Measurements from ENCODE around the gene TYW1B. TPM values are rescaled to one million over a fixed set of nuclear protein-coding genes. Genes with fewer than 3 reads are reported as not detected.
"Not testable (repeated sequence)": the region's sequence is repeated elsewhere in the genome, so short reads cannot be mapped to it uniquely, and the experiment has no call there.

Gene TYW1B
- total RNA-seq, 1 experiment from 2014 or later = 2.6 TPM

GRCh38 chr7:72710983-72711382, 117.0 kb downstream of the TYW1B start:
- intact Hi-C loops (cut with micrococcal nuclease; ENCODE audit: unreplicated experiment) = no loop called here
- Histone ChIP-seq H3K27me3 (replicated peaks; ENCODE audit: insufficient read depth, low read depth, low read length, poor library complexity) (no peaks in the 10 kb centered on the region), H3K9me3 (ENCODE audit: low read depth, low read length, poor library complexity, severe bottlenecking) (no peaks in the 10 kb centered on the region), H3K4me3 (ENCODE audit: low read depth, low read length, poor library complexity, severe bottlenecking) (no peak overlapping the region), H3K36me3 (ENCODE audit: insufficient read depth, low read length, poor library complexity, severe bottlenecking) (no peaks in the 10 kb centered on the region), H3K27ac (ENCODE audit: low read depth, low read length, poor library complexity, severe bottlenecking) (no peak overlapping the region), H3K4me1 (ENCODE audit: insufficient read depth, low read length, poor library complexity, severe bottlenecking) (no peaks in the 10 kb centered on the region)
- ChIA-PET CTCF (no interaction called here), POLR2A (ENCODE audit: low non-redundant PET) (no interaction called here)
- DNase-seq (ENCODE audit: low spot score) = no peak
- TF ChIP-seq EZH2 (IDR thresholded peaks at IDR 0.05; ENCODE audit: borderline replicate concordance, low read depth, low read length, poor library complexity, severe bottlenecking) = no peak
- TF ChIP-seq, protein P1, sequence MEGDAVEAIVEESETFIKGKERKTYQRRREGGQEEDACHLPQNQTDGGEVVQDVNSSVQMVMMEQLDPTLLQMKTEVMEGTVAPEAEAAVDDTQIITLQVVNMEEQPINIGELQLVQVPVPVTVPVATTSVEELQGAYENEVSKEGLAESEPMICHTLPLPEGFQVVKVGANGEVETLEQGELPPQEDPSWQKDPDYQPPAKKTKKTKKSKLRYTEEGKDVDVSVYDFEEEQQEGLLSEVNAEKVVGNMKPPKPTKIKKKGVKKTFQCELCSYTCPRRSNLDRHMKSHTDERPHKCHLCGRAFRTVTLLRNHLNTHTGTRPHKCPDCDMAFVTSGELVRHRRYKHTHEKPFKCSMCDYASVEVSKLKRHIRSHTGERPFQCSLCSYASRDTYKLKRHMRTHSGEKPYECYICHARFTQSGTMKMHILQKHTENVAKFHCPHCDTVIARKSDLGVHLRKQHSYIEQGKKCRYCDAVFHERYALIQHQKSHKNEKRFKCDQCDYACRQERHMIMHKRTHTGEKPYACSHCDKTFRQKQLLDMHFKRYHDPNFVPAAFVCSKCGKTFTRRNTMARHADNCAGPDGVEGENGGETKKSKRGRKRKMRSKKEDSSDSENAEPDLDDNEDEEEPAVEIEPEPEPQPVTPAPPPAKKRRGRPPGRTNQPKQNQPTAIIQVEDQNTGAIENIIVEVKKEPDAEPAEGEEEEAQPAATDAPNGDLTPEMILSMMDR (conservative IDR thresholded peaks at IDR 0.05; ENCODE audit: low read depth, low read length) = no peak
- BruUV-seq (replicated peaks) = no TSS peak

GRCh38 chr7:72709909-72710308, 118.1 kb downstream of the TYW1B start:
- TF ChIP-seq, protein P1 (conservative IDR thresholded peaks at IDR 0.05; ENCODE audit: low read depth, low read length) = no peak
- TF ChIP-seq EZH2 (IDR thresholded peaks at IDR 0.05; ENCODE audit: borderline replicate concordance, low read depth, low read length, poor library complexity, severe bottlenecking) = no peak
- H3K27me3 ChIP-seq (replicated peaks; ENCODE audit: insufficient read depth, low read depth, low read length, poor library complexity) = no peaks in the 10 kb centered on the region
- no TSS peak for BruUV-seq (replicated peaks)
- ChIA-PET CTCF (no interaction called here), POLR2A (ENCODE audit: low non-redundant PET) (no interaction called here)
- no peaks in the 10 kb centered on the region for H3K4me1 ChIP-seq (ENCODE audit: insufficient read depth, low read length, poor library complexity, severe bottlenecking)
- no peaks in the 10 kb centered on the region for H3K9me3 ChIP-seq (ENCODE audit: low read depth, low read length, poor library complexity, severe bottlenecking)
- no peaks in the 10 kb centered on the region for H3K36me3 ChIP-seq (ENCODE audit: insufficient read depth, low read length, poor library complexity, severe bottlenecking)
- no peak for DNase-seq (ENCODE audit: low spot score)
- intact Hi-C loops (cut with micrococcal nuclease; ENCODE audit: unreplicated experiment) = no loop called here
- no peak overlapping the region for H3K4me3 ChIP-seq (ENCODE audit: low read depth, low read length, poor library complexity, severe bottlenecking)
- no peak overlapping the region for H3K27ac ChIP-seq (ENCODE audit: low read depth, low read length, poor library complexity, severe bottlenecking)

- POLR2A ChIA-PET (ENCODE audit: low non-redundant PET); intact Hi-C loops (cut with micrococcal nuclease; ENCODE audit: unreplicated experiment); CTCF ChIA-PET; H3K4me1 ChIP-seq (ENCODE audit: insufficient read depth, low read length, poor library complexity, severe bottlenecking); BruUV-seq (replicated peaks); H3K4me3 ChIP-seq (ENCODE audit: low read depth, low read length, poor library complexity, severe bottlenecking); H3K27me3 ChIP-seq (replicated peaks; ENCODE audit: insufficient read depth, low read depth, low read length, poor library complexity); DNase-seq (ENCODE audit: low spot score); H3K27ac ChIP-seq (ENCODE audit: low read depth, low read length, poor library complexity, severe bottlenecking); H3K36me3 ChIP-seq (ENCODE audit: insufficient read depth, low read length, poor library complexity, severe bottlenecking); H3K9me3 ChIP-seq (ENCODE audit: low read depth, low read length, poor library complexity, severe bottlenecking): not testable (repeated sequence)
These were observed 119.5 kb downstream of the TYW1B start for GRCh38 chr7:72708371-72709050.

GRCh38 chr7:72706521-72706920, 121.5 kb downstream of the TYW1B start:
- CTCF ChIA-PET = no interaction called here

GRCh38 chr7:72705693-72706092, 122.3 kb downstream of the TYW1B start:
- CTCF ChIA-PET; H3K27ac ChIP-seq (ENCODE audit: low read depth, low read length, poor library complexity, severe bottlenecking); H3K9me3 ChIP-seq (ENCODE audit: low read depth, low read length, poor library complexity, severe bottlenecking); intact Hi-C loops (cut with micrococcal nuclease; ENCODE audit: unreplicated experiment); POLR2A ChIA-PET (ENCODE audit: low non-redundant PET); BruUV-seq (replicated peaks); DNase-seq (ENCODE audit: low spot score); H3K4me3 ChIP-seq (ENCODE audit: low read depth, low read length, poor library complexity, severe bottlenecking); H3K36me3 ChIP-seq (ENCODE audit: insufficient read depth, low read length, poor library complexity, severe bottlenecking); H3K4me1 ChIP-seq (ENCODE audit: insufficient read depth, low read length, poor library complexity, severe bottlenecking); H3K27me3 ChIP-seq (replicated peaks; ENCODE audit: insufficient read depth, low read depth, low read length, poor library complexity): not testable (repeated sequence)

More at GRCh38 chr7:72706521-72706920, 121.5 kb downstream of the TYW1B start:
- H3K4me1 ChIP-seq (ENCODE audit: insufficient read depth, low read length, poor library complexity, severe bottlenecking) = no peaks in the 10 kb centered on the region
- no peaks in the 10 kb centered on the region for H3K27me3 ChIP-seq (replicated peaks; ENCODE audit: insufficient read depth, low read depth, low read length, poor library complexity)
- no peak overlapping the region for H3K4me3 ChIP-seq (ENCODE audit: low read depth, low read length, poor library complexity, severe bottlenecking)
- no peak overlapping the region for H3K27ac ChIP-seq (ENCODE audit: low read depth, low read length, poor library complexity, severe bottlenecking)
- no peaks in the 10 kb centered on the region for H3K36me3 ChIP-seq (ENCODE audit: insufficient read depth, low read length, poor library complexity, severe bottlenecking)
- no peak for TF ChIP-seq EZH2 (IDR thresholded peaks at IDR 0.05; ENCODE audit: borderline replicate concordance, low read depth, low read length, poor library complexity, severe bottlenecking)
- TF ChIP-seq, protein P1 (conservative IDR thresholded peaks at IDR 0.05; ENCODE audit: low read depth, low read length) = no peak
- DNase-seq (ENCODE audit: low spot score) = no peak
- BruUV-seq (replicated peaks) = no TSS peak
- intact Hi-C loops (cut with micrococcal nuclease; ENCODE audit: unreplicated experiment) = no loop called here
- POLR2A ChIA-PET (ENCODE audit: low non-redundant PET) = no interaction called here
- H3K9me3 ChIP-seq (ENCODE audit: low read depth, low read length, poor library complexity, severe bottlenecking) = no peaks in the 10 kb centered on the region
